Spleen (tissue), 7 donors: ENCODE results near the gene TRIM65.

Source experiments
- POLR2A ChIP-seq, 3 donors: fragments of 450-650 bp; IDR thresholded peaks; one replicate each; pipeline ENCODE4 v1.5.1; 2017; ENCODE audit warnings: antibody characterized with exemption in 3 of 3, mild to moderate bottlenecking in 1 of 3
- TF ChIP-seq, protein P1 (sequence below), 11 experiments: fragments of 200-600 bp in 7 of 11; fragments of 450-650 bp in 4 of 11; sonication (generic) in 4 of 11; IDR thresholded peaks in 8 of 11; conservative IDR thresholded peaks in 3 of 11; 1 replicate in 7 of 11; 2 replicates in 4 of 11; pipeline versions ENCODE4 v1.4.0 to v1.8.0; 2016 to 2021; ENCODE audit warnings: antibody characterized with exemption in 11 of 11, inconsistent platforms in 4 of 11, mild to moderate bottlenecking in 1 of 11
- donor health status: DM: no; HTN: no; CAD: no; lungs with moderate emphysema.
- donor health status: DM: no; HTN: no; CAD: no.
- donor health status: DM: no; HTN: no; CAD: no.

DNA sequence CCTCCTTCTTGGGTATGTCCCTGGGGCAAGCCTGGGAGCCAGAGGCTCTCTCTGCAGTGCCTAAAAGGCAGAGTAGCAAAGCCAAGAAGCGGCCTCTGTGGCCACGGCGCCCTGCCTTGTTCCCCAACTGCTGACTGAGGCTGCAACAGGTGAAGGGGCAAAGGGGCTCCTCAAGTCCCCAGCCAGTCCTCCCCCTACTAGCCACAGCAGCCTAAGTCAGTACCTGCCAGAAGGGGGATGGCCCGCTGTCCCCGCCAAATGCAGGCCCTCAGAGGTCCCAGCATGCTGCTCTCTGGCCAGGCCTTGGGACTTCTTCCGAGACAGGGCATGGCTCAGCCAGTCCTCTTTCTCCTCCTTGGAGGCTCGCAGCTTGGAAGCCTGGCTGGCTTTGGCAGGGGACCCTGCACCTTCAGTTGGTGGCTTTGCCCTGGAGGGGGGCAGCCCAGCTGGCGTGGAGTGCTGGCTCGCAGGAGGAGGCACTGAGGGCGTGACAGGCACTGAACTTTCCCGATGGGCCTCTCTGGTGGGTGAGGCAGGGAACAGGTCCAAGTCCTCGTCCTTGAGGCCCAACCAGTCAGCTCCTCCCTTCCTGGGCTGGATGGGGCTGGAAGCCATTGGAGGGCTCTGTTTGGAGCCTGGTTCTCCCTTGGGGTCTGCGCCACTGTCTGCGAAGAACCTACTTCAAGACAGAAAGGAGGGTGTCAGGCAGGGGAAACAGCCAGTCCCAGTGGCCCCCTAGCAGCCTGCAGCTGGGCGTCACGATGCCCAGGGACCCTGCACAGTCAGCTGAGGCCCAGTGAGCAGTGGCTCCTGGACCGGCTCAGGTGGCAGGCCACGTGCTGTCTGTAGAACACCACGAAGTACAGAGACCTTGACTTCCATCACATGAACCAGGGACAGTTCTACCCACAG is 26.5 kb upstream of the TRIM65 start:
- no peak for TF ChIP-seq POLR2A (IDR thresholded peaks at IDR 0.05)
- TF ChIP-seq, protein P1, sequence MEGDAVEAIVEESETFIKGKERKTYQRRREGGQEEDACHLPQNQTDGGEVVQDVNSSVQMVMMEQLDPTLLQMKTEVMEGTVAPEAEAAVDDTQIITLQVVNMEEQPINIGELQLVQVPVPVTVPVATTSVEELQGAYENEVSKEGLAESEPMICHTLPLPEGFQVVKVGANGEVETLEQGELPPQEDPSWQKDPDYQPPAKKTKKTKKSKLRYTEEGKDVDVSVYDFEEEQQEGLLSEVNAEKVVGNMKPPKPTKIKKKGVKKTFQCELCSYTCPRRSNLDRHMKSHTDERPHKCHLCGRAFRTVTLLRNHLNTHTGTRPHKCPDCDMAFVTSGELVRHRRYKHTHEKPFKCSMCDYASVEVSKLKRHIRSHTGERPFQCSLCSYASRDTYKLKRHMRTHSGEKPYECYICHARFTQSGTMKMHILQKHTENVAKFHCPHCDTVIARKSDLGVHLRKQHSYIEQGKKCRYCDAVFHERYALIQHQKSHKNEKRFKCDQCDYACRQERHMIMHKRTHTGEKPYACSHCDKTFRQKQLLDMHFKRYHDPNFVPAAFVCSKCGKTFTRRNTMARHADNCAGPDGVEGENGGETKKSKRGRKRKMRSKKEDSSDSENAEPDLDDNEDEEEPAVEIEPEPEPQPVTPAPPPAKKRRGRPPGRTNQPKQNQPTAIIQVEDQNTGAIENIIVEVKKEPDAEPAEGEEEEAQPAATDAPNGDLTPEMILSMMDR (IDR thresholded peaks at IDR 0.05 in 8 of 11, conservative IDR thresholded peaks at IDR 0.05 in 3 of 11), result no peak
